ENCODE measurements around the gene ETV3.
"Not testable (repeated sequence)": the region's sequence is repeated elsewhere in the genome, so short reads cannot be mapped to it uniquely, and the experiment has no call there.

Gene ETV3

GRCh38 chr1:157110003-157110402, 28.2 kb downstream of the ETV3 start:
- DNase-seq = no peak

GRCh38 chr1:157108448-157108847, 29.7 kb downstream of the ETV3 start:
- DNase-seq = no peak

DNA sequence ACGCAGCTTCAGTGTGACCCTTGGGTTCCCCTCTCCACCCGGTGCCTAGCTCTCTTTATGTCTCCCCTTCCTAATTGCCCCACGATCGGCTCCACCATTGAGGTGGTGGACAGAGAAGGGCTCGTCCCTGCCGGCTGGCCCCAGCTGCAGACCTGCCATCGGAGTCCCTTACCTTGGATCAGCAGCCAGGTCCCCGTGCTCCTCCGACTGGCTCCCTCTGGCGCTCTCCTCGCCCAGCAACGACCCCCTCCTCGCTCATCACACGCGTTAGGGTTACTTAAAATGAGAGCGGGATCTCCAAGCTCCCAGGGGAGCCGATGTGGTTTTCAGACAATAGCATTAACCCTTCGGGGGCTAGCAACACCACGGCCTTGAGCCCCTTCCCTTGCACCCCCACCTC, 30.5 kb downstream of the ETV3 start:
- no peak for DNase-seq

DNA sequence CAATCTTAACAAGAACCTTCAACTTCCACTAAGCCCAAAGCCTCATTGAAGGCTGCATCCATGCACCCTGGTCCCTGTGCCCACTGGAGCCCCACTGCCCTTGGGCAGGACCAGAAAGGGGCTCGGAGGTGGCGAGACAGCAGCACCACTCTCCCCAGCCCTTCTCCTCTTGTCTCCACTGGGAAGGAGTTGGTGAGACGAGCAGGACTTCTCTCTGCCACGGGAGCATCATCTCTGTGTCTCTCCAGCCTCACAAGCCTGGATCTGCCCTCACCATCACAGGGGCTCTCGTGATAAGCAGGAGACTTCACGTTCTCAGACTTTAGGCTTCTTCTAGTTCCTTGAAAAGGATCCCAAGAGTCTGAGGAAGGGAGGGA, 31.4 kb downstream of the ETV3 start:
- no peak for DNase-seq

DNA sequence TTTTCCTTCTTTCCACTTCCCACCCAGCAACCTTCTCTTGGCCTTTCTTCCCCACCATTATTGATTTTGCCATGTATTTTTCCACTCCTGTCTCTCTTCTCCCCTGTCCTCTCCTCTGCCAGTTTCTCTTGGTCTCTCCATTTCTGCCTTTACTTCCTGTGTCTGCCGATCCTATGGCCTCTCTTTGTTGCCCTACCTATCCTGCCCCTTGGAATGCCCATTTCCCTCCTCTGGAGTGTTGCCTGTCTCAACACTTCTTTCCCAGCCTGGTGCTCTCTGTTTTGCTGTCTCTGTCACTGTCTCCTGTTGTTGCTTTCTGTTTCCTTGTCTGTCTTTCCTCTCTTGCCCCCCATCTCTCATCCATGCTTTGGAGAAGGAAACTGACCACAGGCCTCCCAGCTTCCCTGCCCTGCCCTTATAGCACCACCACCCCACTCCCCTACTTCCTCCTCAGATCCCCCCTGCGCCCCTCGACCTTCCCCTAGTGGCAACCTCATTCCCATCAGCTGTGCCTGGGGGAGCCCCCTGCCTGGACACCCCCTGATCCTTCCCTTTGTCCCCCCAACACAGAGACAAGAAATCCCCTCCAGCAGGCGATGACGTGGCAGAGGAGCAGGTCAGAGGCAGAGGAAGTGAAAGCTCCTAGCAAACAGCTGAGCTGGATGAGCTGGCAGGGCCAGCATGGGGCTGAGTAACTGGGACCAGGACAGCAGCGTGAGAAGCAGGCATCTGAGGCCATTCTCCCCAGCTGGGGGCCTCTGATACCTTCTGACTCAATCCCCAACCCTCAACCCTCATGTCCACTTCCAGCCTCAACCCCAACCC, 32.0 kb downstream of the ETV3 start:
- no peak for DNase-seq

- DNase-seq = no peak
These were observed 32.8 kb downstream of the ETV3 start for GRCh38 chr1:157105298-157105987.

DNA sequence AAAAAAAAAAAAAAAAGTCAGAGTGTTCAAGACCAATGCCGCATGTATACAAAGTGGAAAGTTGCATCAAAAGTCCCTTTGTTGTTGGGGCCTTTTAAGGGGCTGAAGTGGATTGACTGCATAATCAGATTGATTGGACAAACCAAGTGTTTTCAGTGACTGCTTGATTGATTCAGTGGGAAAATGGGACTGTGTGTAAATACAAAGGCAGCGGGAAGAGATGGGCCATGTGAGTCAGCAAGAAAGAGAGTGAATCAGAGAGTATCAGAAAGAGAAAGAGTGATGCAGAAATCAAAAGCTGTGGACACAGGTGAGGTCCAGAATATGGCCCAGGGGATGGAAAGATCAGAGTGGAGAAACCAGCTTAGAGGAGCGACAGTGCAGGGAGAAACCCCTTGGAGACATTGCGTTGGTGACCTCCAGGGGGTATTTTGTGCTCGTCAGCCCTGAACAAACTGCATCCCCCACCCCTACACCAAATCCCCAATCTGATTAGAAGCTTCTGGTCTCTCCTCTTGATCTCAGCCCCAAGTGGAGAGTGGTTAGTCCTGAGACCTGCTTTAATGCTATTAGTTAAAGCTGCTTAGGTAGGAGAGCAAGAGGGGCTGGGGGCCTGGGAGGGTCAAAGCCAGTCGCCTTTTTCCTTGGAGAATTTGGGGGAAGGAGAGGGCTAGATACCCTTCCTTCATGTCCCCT, 33.4 kb downstream of the ETV3 start:
- DNase-seq = no peak

DNA sequence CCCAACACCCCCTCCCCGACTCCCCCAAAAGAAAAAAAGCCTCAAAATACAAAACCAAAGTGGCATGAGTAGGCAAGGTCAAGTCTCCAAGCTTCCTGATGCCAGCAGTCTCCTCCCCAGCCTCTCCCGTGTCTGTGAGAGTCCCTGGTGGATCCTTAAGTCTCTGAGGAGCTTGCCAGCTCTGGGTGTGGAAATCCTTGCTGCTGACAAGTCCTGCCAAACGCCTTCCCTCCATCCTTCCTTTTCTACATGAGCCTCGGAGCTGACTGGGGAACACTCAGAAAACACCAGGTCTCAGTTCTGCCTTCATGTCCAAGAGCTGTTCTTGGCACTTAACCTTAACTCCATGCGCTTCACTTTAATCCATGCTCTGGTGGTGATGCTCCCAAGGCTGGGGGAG, 34.9 kb downstream of the ETV3 start:
- DNase-seq = no peak

GRCh38 chr1:157101149-157101548, 37.0 kb downstream of the ETV3 start:
- DNase-seq = no peak

DNA sequence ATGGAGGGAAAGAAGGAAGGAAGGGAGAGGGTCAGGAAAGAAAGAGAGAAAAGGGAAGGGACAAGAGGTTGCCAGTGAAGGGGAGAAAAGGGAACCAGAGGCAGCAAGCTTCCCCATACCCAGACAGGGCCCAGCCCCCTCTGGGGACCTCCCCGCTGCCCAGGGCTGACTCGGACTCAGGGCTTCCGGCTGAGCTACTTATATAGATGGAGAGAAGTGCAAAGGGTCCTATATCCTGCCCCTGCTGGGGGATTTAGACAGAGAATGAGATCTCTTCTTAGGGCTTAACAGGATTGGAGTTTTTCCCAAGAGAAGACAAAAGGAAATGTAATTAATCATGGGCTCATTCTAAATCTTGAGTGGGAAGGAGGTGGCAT, 38.6 kb downstream of the ETV3 start, which contains the start of gene ETV3L:
Gene ETV3L, minus strand, starts transcription at position 176 of the 377 bp plus-strand sequence. CDS start 285 bp downstream, outside the sequence.
- DNase-seq = no peak

DNA sequence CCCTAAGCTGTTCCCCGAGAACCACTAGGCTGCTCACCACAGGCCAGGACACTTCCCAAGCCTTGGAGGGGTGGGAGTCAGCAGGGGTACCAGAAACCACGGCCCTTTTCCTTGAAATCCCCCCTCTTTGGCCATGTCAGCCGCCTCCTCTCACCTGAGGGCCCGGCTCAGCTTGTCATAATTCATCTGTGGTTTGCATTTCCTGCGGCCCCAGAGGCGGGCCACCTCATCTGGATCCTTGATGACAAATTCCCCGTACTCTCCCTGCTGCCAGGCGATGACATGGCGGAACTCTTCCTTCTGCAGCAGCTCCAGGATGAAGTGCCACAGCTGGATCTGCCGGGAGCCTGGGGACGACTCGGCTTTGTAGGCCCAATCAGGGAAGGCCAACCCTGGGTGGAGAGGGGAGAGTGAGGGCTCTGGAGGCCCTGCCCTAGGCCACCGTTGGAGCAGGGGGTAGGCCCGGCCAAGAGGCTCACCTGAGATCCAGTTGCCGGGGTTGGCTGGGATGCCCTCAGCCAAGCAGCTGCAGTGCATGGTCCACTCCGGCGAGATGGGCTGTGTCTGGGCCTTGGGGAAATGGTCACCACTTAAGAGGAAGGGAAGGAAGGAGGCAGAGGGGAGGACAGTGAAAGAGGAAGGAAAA, 39.1 kb downstream of the ETV3 start:
- DNase-seq = not testable (repeated sequence)

DNA sequence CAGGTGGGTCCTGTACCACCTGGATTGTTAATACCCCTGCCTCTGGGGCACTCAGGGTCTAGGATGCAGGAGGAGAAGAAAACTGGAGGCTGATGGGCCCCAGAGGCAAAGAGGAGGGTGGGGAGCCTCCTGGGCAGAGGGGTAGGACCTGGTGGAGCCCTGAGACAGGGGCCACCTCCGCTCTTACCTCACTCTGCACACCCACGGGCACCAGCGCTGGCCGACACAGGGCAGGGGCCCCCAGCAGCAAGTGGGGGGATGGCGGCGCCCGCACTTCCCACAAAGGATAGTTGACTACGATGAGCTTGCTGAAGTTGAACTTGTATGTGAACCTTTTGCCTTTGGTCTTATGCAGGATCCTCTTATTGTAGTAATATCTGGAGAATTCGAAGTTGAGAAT, 39.7 kb downstream of the ETV3 start:
- no peak for DNase-seq

- DNase-seq = no peak
These were observed 40.5 kb downstream of the ETV3 start for GRCh38 chr1:157097692-157098091.

DNA sequence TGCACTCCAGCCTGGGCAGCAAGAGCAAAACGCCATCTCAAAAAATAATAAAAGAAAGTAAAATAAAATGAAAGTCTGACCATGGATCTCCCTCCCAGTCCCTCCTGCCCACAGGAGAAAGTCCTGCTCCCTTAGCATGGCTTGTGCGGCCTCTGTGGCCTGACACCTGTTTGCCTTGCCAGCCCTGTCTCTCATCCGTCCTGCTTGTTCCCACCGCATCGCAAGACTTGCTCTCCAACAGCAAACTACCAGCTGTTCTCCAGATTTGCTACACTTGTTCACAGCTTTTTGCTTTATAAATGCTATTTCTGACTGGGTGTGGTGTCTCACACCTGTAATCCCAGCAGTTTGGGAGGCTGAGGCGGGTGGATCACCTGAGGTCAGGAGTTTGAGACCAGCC, 41.3 kb downstream of the ETV3 start:
- no peak for DNase-seq

DNA sequence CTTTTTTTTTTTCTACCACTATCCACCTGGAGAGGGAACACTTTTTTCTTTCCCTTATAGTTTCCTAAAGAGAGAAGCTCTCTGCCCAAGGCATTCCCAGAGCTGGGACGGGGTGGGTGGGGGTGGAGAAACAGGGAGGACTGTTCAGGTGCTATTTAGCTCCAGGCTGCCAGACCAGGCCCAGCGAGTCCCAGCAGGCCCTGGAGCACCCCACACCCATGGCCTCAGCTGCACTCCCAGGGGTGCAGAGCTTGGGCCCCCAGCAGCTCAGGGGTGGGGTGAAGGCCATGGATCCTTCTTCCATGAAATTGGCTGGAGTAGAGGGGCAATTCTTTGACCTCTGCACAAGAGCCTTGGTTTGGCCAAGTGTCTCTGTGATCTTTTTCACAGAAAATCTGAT, 42.6 kb downstream of the ETV3 start:
- no peak for DNase-seq

- DNase-seq = no peak
These were observed 43.1 kb downstream of the ETV3 start for GRCh38 chr1:157095091-157095490.

- no peak for DNase-seq
These were observed 45.4 kb downstream of the ETV3 start for GRCh38 chr1:157092831-157093230.

DNA sequence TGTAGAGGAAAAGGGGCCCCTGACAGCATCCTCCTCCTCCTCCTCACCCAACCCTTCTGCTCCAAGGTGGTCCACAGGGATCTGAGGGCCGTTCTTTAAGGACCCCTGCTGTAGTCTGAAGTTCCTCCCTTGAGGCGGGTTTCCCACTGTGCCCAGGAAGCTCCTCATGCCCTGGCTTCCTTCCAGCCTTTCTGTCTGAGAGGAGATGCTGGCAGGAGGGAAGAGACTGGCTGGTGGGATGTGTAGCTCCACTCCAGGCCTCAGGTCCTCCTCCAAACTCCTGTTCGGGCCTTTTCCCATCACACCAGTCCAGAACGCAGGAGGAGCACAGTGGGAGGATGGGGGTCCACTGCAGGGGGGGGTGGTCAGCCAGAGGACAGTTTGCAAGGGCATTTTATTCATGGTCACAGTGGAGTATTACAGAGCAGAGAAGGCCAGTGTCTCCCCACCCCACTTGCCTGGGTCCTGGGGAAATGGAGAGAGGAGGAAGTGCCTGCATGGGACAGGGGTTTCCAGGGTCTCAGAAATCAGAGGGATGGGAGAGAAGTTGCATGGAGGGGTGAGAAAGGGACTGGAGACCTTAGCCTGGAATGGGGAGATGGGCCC, 46.4 kb downstream of the ETV3 start:
- DNase-seq = no peak

DNA sequence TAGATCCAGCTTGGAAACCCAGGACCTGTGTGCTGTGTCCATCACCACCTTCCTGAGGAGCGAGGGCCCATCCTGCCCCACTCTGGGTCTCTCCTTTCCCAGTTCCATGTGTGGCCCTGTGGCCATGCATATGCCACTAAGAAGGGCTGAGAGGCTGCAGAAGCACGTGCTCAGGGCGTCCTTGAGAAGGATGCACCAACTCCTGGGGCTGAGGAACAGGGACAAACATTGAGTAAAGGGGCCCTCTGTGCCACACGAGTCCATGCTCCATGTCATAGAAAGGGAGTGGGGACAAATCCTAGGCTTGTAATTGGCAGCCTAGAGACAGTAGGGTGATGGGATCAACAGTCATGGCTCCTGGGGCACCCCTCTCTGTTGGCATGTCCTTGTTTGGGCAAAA, 47.0 kb downstream of the ETV3 start:
- no peak for DNase-seq

GRCh38 chr1:157090771-157091170, 47.4 kb downstream of the ETV3 start:
- DNase-seq = no peak

DNA sequence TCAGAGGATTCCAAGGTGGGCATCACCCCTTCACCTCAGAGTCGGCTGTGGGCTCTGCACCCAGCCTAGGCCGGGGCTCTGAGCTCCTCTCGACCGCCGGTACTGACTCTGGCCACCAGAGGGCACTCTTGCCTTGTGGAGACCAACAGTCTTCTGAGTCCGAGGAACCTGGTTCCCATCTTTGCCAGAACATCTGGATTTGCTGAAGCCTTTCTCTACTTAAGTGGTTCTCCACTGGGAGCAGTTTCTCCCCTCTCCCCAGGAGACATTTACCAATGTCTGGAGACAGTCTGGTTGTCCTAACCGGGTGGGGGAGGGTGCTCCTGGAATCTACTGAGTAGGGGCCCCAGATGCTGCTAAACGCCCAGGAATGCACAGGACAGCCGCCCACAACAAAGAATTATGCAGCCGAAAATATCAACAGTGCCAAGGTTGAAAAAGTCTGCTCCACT, 48.0 kb downstream of the ETV3 start:
- DNase-seq = no peak

DNA sequence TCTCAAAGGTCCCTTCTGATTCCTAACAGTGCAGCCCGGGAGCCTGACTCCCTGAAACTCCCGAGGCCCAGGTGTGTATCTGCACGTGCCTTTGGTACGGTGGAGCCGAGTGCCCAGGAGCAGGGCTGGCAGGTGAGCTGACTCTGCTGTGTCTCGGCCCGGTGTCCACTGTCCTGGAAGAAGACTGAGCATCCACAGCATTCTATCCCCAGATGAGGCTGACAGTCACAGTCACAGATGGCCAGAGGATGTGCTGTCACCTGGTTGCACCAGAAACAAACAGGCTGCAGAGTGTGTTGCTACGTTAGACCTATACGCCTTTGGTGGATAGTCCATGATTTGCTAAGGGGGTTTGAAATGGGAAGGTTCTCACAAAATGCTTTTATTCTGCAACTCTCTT, 48.4 kb downstream of the ETV3 start:
- no peak for DNase-seq

DNA sequence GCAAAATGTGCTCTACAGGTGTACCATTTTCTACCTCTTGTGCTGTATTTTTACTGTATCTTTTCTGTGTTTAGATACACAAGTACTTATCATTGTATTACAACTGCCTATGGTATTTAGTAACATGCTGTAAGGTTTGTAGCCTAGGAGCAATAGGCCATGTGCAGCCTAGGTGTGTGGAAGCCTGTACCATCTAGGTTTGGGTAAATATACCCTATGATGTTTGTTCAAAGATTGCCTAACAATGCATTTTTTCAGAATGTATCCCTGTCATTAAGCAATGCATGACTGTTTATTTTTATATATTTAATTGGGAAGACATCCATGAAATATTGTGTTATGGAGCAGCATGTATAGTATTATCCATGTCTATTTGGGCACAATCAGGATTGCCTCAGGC, 49.6 kb downstream of the ETV3 start:
- DNase-seq = no peak

Measured in cortex of kidney (tissue), 1 donor.